Activated CD8-positive, alpha-beta T cell treated with anti-CD3 and anti-CD28 coated beads for 36 hours (primary cell): ENCODE results near the gene TAOK1. TPM values are rescaled to one million over a fixed set of nuclear protein-coding genes. Genes with fewer than 3 reads are reported as not detected.

Experiments
- ATAC-seq: fragments of 200-7000 bp; cut with Tn5 transposase; one replicate; pipeline ENCODE4 v1.10.0; 2021; ENCODE audit warnings: mild to moderate bottlenecking, moderate library complexity
- CTCF ChIA-PET: fragments of 350-600 bp; sonication (Branson Sonifier 250); formaldehyde crosslinking; loops from one replicate; lab custom pipeline; 2021; ENCODE audit warnings: antibody characterized with exemption; lab: Charles Lee
- POLR2A ChIA-PET: fragments of 350-600 bp; sonication (Branson Sonifier 250); formaldehyde crosslinking; loops from one replicate; lab custom pipeline; 2021; ENCODE audit warnings: antibody characterized with exemption; lab: Charles Lee
- DNase-seq: peaks from one replicate; pipeline ENCODE4 v3.0.0-alpha.2; 2020
- H3K27ac Mint-ChIP-seq: one replicate; pipeline ENCODE4 v1.8.0; 2021; ENCODE audit warnings: mild to moderate bottlenecking, mixed read lengths
- H3K27me3 Mint-ChIP-seq: one replicate; pipeline ENCODE4 v1.8.0; 2021; ENCODE audit warnings: mixed read lengths
- H3K36me3 Mint-ChIP-seq: one replicate; pipeline ENCODE4 v1.8.0; 2021; ENCODE audit warnings: low read depth, mixed read lengths
- H3K4me1 Mint-ChIP-seq: one replicate; pipeline ENCODE4 v1.8.0; 2021; ENCODE audit warnings: low read depth, mixed read lengths
- H3K4me3 Mint-ChIP-seq: one replicate; pipeline ENCODE4 v1.8.0; 2021; ENCODE audit warnings: mild to moderate bottlenecking, moderate library complexity, mixed read lengths
- H3K9me3 Mint-ChIP-seq: one replicate; pipeline ENCODE4 v1.8.0; 2021; ENCODE audit warnings: mixed read lengths
- CTCF ChIP-seq: fragments of 200-600 bp; IDR thresholded peaks from one replicate; pipeline ENCODE4 v1.8.0; 2022; ENCODE audit warnings: antibody characterized with exemption, mild to moderate bottlenecking
- intact Hi-C: fragments of 100-400 bp; cut with micrococcal nuclease; formaldehyde crosslinking; loops from one replicate; pipeline ENCODE4 v1.10.0; 2022
- total RNA-seq, 2 experiments: library from RNA; stranded (reverse); gene quantifications; one replicate each; pipeline ENCODE4 v1.2.3, GENCODE V29; 2021

The TAOK1 gene
- total RNA-seq, 2 experiments from 2014 or later, result 33.5 to 34.6 TPM

GRCh38 chr17:29578626-29579485, 188.7 kb downstream of the TAOK1 start:
- H3K9me3 Mint-ChIP-seq, result no peaks in the 10 kb centered on the region
- H3K27me3 Mint-ChIP-seq, result no peaks in the 10 kb centered on the region
- intact Hi-C loops, result no loop called here
- H3K27ac Mint-ChIP-seq, result no peak overlapping the region
- POLR2A ChIA-PET, result interaction anchor here (1.5 to 2.8 kb wide), 2 partner anchors 36 to 39 kb away, joined by 3 to 18 read pairs; no protein-coding TSS in a partner anchor
- CTCF ChIA-PET, result interaction anchor here (0.8 to 14.9 kb wide), 5 partner anchors 10 to 209 kb away, joined by 3 to 172 read pairs (median 33); partner anchors contain the start of genes ABHD15, ANKRD13B and TP53I13
- ATAC-seq (no peak), DNase-seq (no peak)
- peaks cover 27% of the 10 kb centered on the region for H3K4me1 Mint-ChIP-seq
- no peak overlapping the region for H3K4me3 Mint-ChIP-seq
- peaks cover 49% of the 10 kb centered on the region for H3K36me3 Mint-ChIP-seq
- no peak for TF ChIP-seq CTCF

- CTCF ChIA-PET, result interaction anchor here (0.8 to 14.9 kb wide), 12 partner anchors 7 to 210 kb away, joined by 3 to 172 read pairs (median 4); partner anchors contain the start of genes ABHD15, ANKRD13B, CORO6 and TP53I13
- Mint-ChIP-seq H3K27me3 (no peaks in the 10 kb centered on the region), H3K4me1 (peaks cover 27% of the 10 kb centered on the region), H3K36me3 (peaks cover 48% of the 10 kb centered on the region), H3K27ac (peak overlapping the region; percentile 89), H3K4me3 (no peak overlapping the region), H3K9me3 (no peaks in the 10 kb centered on the region)
- TF ChIP-seq CTCF, result peak; percentile 83
- DNase-seq (peak; percentile 97), ATAC-seq (peak; percentile 97)
- intact Hi-C loops, result loop anchor here (5.0 kb wide), 1 partner anchor 37 kb away; no protein-coding TSS in a partner anchor
- POLR2A ChIA-PET, result interaction anchor here (1.8 to 2.8 kb wide), 4 partner anchors 7 to 38 kb away, joined by 8 to 18 read pairs (median 10); partner anchors contain the start of gene ANKRD13B
Measured at GRCh38 chr17:29579866-29580771, 190.0 kb downstream of the TAOK1 start.

- no peaks in the 10 kb centered on the region for H3K9me3 Mint-ChIP-seq
- no peaks in the 10 kb centered on the region for H3K27me3 Mint-ChIP-seq
- H3K4me3 Mint-ChIP-seq, result no peak overlapping the region
- POLR2A ChIA-PET, result interaction anchor here (1.0 to 2.8 kb wide), 6 partner anchors 9 to 36 kb away, joined by 4 to 18 read pairs (median 8); partner anchors contain the start of gene ANKRD13B
- CTCF ChIA-PET, result interaction anchor here (0.9 to 14.9 kb wide), 10 partner anchors 9 to 212 kb away, joined by 3 to 172 read pairs (median 6); partner anchors contain the start of genes ABHD15, ANKRD13B, CORO6 and TP53I13
- ATAC-seq (no peak), DNase-seq (no peak)
- intact Hi-C loops, result loop anchor here (5.0 kb wide), 1 partner anchor 36 kb away; no protein-coding TSS in a partner anchor
- H3K4me1 Mint-ChIP-seq, result peaks cover 42% of the 10 kb centered on the region
- TF ChIP-seq CTCF, result no peak
- H3K36me3 Mint-ChIP-seq, result peaks cover 48% of the 10 kb centered on the region
- no peak overlapping the region for H3K27ac Mint-ChIP-seq
Measured at GRCh38 chr17:29581583-29582253, 191.6 kb downstream of the TAOK1 start.

GRCh38 chr17:29582254-29582765, 192.1 kb downstream of the TAOK1 start:
- intact Hi-C loops, result loop anchor here (5.0 kb wide), 1 partner anchor 35 kb away; no protein-coding TSS in a partner anchor
- DNase-seq (no peak), ATAC-seq (no peak)
- no peaks in the 10 kb centered on the region for H3K9me3 Mint-ChIP-seq
- ChIA-PET CTCF (interaction anchor here (2.8 to 14.9 kb wide), 4 partner anchors 10 to 35 kb away, joined by 8 to 172 read pairs (median 58); partner anchors contain the start of genes ABHD15, ANKRD13B and TP53I13), POLR2A (interaction anchor here (0.8 to 2.4 kb wide), 5 partner anchors 9 to 100 kb away, joined by 3 to 11 read pairs (median 8); partner anchors contain the start of gene ANKRD13B)
- peaks cover 48% of the 10 kb centered on the region for H3K36me3 Mint-ChIP-seq
- no peaks in the 10 kb centered on the region for H3K27me3 Mint-ChIP-seq
- no peak for TF ChIP-seq CTCF
- H3K4me3 Mint-ChIP-seq, result no peak overlapping the region
- peak overlapping the region; percentile 30 for H3K27ac Mint-ChIP-seq
- H3K4me1 Mint-ChIP-seq, result peaks cover 48% of the 10 kb centered on the region
